H1 (cell line): ENCODE results near the gene GRAMD4.

Experiments used
- EZH2 ChIP-seq: fragments of 200-600 bp; sonication (generic); IDR thresholded peaks from 2 replicates; pipeline ENCODE4 v1.7.1; 2012; ENCODE audit warnings: low read depth, mild to moderate bottlenecking, moderate library complexity, low read length, inconsistent platforms; ENCODE audit not compliant: severe bottlenecking
- HDAC2 ChIP-seq, 2 experiments: fragments of 300-600 bp in 1 of 2; sonication (generic) in 1 of 2; IDR thresholded peaks; 2 replicates each; pipeline ENCODE4 v1.6.1; 2011 to 2012; ENCODE audit warnings: low read depth in 2 of 2, low read length in 2 of 2, mild to moderate bottlenecking in 2 of 2, moderate library complexity in 2 of 2, borderline replicate concordance in 1 of 2, inconsistent platforms in 1 of 2
- POLR2A ChIP-seq, 2 experiments: IDR thresholded peaks; 1 replicate in 1 of 2; 2 replicates in 1 of 2; pipeline ENCODE4 v1.6.1; 2011; ENCODE audit warnings: low read depth in 2 of 2, low read length in 2 of 2, mild to moderate bottlenecking in 2 of 2; ENCODE audit errors: control extremely low read depth in 1 of 2
- TF ChIP-seq, protein P1 (sequence below), 3 experiments: IDR thresholded peaks; 1 replicate in 2 of 3; 2 replicates in 1 of 3; pipeline versions ENCODE4 v1.5.1 to v1.6.1; 2011; ENCODE audit warnings: low read length in 3 of 3, mild to moderate bottlenecking in 3 of 3, inconsistent platforms in 2 of 3, low read depth in 1 of 3, moderate library complexity in 1 of 3; ENCODE audit not compliant: insufficient read depth in 1 of 3; ENCODE audit errors: control extremely low read depth in 1 of 3
- TF ChIP-seq, protein P2 (sequence below): IDR thresholded peaks from 2 replicates; pipeline ENCODE4 v1.6.1; 2012; ENCODE audit warnings: inconsistent platforms
- TF ChIP-seq, protein P3 (sequence below): IDR thresholded peaks from 2 replicates; pipeline ENCODE4 v1.6.1; 2011; ENCODE audit warnings: low read length, improper control_type of control experiment

DNA sequence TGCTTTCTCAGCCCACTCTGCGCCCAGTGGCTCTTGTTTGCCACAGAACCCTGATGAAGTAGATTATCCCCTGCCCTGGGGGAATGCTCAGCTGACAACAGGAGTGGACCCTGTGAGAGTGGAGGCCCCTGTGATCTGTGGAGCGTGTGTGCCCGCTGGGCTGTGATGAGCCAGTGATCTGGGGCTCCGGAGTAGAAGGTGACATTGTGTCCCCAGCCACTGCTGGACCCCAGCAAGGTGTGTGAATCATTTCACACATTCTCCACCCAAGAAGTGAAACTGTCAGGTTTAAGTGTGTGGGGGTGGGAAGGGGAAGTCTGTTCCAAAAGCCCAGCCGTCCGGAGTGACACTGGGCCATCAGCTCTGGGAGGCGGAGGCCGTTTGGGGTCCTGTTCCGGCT, 33.1 kb upstream of the GRAMD4 start:
- TF ChIP-seq, protein P1, sequence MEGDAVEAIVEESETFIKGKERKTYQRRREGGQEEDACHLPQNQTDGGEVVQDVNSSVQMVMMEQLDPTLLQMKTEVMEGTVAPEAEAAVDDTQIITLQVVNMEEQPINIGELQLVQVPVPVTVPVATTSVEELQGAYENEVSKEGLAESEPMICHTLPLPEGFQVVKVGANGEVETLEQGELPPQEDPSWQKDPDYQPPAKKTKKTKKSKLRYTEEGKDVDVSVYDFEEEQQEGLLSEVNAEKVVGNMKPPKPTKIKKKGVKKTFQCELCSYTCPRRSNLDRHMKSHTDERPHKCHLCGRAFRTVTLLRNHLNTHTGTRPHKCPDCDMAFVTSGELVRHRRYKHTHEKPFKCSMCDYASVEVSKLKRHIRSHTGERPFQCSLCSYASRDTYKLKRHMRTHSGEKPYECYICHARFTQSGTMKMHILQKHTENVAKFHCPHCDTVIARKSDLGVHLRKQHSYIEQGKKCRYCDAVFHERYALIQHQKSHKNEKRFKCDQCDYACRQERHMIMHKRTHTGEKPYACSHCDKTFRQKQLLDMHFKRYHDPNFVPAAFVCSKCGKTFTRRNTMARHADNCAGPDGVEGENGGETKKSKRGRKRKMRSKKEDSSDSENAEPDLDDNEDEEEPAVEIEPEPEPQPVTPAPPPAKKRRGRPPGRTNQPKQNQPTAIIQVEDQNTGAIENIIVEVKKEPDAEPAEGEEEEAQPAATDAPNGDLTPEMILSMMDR (IDR thresholded peaks at IDR 0.05; ENCODE audit: control extremely low read depth in 1 of 3, insufficient read depth in 1 of 3, low read depth in 1 of 3, low read length in 3 of 3): no peak
- TF ChIP-seq, protein P2, sequence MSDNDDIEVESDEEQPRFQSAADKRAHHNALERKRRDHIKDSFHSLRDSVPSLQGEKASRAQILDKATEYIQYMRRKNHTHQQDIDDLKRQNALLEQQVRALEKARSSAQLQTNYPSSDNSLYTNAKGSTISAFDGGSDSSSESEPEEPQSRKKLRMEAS: no peak
- TF ChIP-seq, protein P3, sequence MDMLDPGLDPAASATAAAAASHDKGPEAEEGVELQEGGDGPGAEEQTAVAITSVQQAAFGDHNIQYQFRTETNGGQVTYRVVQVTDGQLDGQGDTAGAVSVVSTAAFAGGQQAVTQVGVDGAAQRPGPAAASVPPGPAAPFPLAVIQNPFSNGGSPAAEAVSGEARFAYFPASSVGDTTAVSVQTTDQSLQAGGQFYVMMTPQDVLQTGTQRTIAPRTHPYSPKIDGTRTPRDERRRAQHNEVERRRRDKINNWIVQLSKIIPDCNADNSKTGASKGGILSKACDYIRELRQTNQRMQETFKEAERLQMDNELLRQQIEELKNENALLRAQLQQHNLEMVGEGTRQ: no peak
- TF ChIP-seq HDAC2 (IDR thresholded peaks at IDR 0.05; ENCODE audit: borderline replicate concordance in 1 of 2, low read depth in 2 of 2, low read length in 2 of 2) (no peak), POLR2A (IDR thresholded peaks at IDR 0.05; ENCODE audit: control extremely low read depth in 1 of 2, low read depth in 2 of 2, low read length in 2 of 2) (no peak), EZH2 (no peak)
